ENCODE measurements around the gene FEZF2.

FEZF2 gene

DNA sequence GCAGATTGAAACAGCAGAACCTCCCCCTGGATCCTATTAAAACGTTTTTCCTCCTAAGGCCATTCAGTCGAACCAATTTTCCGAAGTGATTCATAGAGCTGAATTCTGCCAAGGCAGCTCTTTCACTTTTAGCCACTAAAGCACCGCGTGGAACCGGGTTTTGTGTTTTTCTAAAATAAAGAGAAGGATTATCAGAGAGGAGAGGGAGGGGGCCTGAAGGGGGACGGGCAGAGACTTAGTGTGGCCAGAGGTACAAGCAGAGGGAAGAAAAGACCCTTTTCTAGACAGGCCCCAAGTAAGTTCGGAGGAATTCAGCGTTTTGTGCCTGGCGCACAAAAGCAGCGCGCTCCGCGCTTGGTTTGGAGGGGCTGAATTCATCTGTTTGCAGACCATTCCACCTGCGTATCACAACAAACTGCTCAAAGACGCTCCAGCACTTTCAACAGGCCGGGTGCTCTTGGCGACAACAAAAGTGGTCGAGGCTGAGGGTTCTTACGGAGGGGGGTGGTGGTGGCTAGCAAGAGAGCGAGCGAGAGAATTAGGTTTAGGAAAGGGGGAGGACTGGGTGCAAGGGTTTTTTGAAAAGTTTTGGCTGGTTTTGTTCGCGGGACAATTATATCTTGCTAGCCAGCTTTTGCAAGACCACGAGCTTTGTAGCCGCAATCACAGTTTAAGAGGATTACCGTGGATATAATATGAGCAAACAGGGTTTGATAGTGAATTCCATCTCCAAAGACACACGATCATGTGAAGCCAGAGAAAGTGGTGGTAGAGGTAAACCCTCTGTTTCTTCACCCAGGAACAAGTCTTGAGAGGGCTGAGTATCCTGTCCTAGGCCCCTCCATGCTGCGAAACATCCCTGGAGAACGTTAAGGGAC is 1.2 kb upstream of the FEZF2 start:
- no peak overlapping the region for H3K9ac ChIP-seq (ENCODE audit: low read length in 5 of 5)
- H3K4me3 ChIP-seq (ENCODE audit: low read depth in 1 of 5, low read length in 5 of 5) = peak overlapping the region in 2 of 5 donors; percentile 13 to 51
- no peaks in the 10 kb centered on the region for H3K9me3 ChIP-seq (ENCODE audit: control insufficient read depth in 5 of 5, low read length in 5 of 5)
- H3K27me3 ChIP-seq (ENCODE audit: control insufficient read depth in 5 of 5, insufficient read depth in 4 of 5, low read length in 5 of 5) = peaks cover 68 to 93% (median 82%) of the 10 kb centered on the region in 5 donors
- H3K27ac ChIP-seq (ENCODE audit: low read depth, low read length) = no peak overlapping the region
- H3K4me1 ChIP-seq (ENCODE audit: control insufficient read depth in 5 of 5, insufficient read depth in 5 of 5, low read length in 5 of 5) = peaks cover 0 to 25% (median 13%) of the 10 kb centered on the region in 5 donors
- no peaks in the 10 kb centered on the region for H3K36me3 ChIP-seq (ENCODE audit: control insufficient read depth in 5 of 5, insufficient read depth in 5 of 5, low read length in 5 of 5)

DNA sequence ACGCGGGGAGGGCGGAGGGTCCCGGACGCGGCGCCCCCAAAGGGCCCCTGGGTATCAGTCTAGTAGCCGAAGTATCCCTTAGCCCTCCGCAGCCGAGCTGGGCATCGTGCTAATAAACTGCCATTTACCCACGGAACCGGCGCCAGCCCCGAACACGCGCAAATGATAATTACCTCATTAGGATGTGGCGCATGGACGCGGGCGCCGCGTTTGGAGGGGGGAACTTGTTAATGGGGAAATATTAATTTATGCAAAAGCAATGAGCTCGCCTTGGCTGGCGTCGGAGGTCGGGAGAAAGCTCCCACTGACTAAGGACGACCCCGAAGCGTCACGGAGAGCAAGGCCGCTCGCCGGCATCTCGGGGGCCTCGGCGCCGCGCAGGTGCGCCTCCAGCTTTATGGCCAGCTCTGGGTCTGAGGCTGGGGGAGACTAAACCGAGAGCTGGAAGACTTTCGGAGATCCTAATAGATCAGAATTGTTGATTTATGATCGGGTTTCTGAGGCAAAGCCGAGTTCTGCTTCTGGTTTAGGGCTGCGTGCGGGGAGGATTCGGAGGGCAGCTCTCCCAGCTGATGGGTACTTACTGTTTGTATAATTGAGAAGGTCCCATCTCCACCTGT is 474 bp upstream of the FEZF2 start:
- Histone ChIP-seq H3K4me3 (ENCODE audit: low read depth in 1 of 5, low read length in 5 of 5) (peak overlapping the region in 2 of 5 donors; percentile 13 to 51), H3K27me3 (ENCODE audit: control insufficient read depth in 5 of 5, insufficient read depth in 4 of 5, low read length in 5 of 5) (peaks cover 65 to 93% (median 82%) of the 10 kb centered on the region in 5 donors), H3K36me3 (ENCODE audit: control insufficient read depth in 5 of 5, insufficient read depth in 5 of 5, low read length in 5 of 5) (no peaks in the 10 kb centered on the region), H3K4me1 (ENCODE audit: control insufficient read depth in 5 of 5, insufficient read depth in 5 of 5, low read length in 5 of 5) (peaks cover 0 to 31% (median 20%) of the 10 kb centered on the region in 5 donors), H3K9ac (ENCODE audit: low read length in 5 of 5) (no peak overlapping the region), H3K9me3 (ENCODE audit: control insufficient read depth in 5 of 5, low read length in 5 of 5) (no peaks in the 10 kb centered on the region), H3K27ac (ENCODE audit: low read depth, low read length) (no peak overlapping the region)

DNA sequence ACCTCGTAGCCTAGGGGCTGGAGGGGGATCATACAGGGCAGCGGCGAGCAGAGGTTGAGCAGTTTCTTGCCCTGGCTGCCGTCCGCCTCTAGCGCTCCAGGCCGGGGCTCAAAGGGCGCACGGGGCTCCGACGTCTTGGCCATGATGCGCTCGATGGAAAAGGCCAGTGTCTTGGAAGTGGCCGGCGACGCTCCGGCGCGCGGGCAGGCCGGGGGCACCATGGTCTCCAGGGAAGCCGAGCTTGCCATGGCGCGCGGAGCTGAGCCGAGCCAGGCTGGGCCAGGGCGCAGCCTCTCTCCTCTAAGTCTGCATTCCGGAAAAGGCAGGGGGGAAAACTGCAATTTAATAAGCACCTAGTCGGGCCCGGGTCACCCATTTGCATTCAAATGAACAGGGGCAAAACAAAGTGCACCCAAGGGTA is 719 bp downstream of the FEZF2 start:
- Histone ChIP-seq H3K9me3 (ENCODE audit: control insufficient read depth in 5 of 5, low read length in 5 of 5) (no peaks in the 10 kb centered on the region), H3K4me3 (ENCODE audit: low read depth in 1 of 5, low read length in 5 of 5) (peak overlapping the region in 1 of 5 donors; percentile 28), H3K9ac (ENCODE audit: low read length in 5 of 5) (no peak overlapping the region), H3K36me3 (ENCODE audit: control insufficient read depth in 5 of 5, insufficient read depth in 5 of 5, low read length in 5 of 5) (no peaks in the 10 kb centered on the region), H3K4me1 (ENCODE audit: control insufficient read depth in 5 of 5, insufficient read depth in 5 of 5, low read length in 5 of 5) (peaks cover 0 to 41% (median 27%) of the 10 kb centered on the region in 5 donors), H3K27ac (ENCODE audit: low read depth, low read length) (no peak overlapping the region), H3K27me3 (ENCODE audit: control insufficient read depth in 5 of 5, insufficient read depth in 4 of 5, low read length in 5 of 5) (peaks cover 61 to 92% (median 83%) of the 10 kb centered on the region in 5 donors)

DNA sequence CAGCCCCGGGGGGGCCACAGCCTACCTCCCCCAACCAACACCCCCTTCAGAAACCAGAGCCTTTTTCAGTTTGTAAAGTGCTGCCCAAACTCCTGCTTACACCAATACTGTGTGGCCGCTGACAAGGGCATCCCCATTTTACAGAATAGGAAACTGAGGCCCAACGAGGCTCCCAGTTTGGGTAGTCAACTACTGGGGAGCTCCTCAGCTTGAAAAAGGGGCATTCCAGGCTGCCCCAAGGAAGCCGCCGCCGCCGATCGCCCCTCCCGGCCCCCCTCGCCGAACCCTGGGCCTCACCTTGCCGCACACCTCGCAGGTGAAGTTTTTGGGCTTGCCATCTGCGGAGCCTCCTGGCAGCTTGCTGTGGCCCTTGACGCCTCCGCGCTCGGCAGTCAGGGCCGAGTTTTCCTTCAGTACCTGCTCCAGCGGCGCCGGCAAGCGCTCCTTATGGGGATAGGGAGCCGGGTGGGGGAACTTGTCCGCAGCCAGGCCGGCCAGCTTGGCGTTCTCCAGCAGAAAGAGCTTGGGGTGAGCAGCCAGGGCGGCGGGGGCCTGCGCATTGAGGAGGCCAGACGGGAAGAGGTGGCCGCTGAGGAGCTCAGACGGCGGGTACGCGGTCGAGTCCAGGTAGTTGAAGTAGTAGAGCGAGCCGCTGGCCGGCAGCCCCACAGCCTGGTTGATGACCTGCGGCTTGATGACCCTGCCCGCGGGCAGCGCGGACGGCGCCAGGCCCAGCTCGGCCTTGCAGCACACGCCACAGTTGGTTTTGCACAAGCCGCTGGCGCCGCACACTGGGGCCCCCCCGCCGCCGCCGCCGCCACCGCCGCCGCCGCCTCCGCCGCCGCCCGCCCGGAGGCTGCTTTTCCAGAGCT is 1.4 kb downstream of the FEZF2 start:
- H3K27ac ChIP-seq (ENCODE audit: low read depth, low read length) = no peak overlapping the region
- peaks cover 60 to 90% (median 81%) of the 10 kb centered on the region in 5 donors for H3K27me3 ChIP-seq (ENCODE audit: control insufficient read depth in 5 of 5, insufficient read depth in 4 of 5, low read length in 5 of 5)
- H3K36me3 ChIP-seq (ENCODE audit: control insufficient read depth in 5 of 5, insufficient read depth in 5 of 5, low read length in 5 of 5) = no peaks in the 10 kb centered on the region
- no peak overlapping the region for H3K9ac ChIP-seq (ENCODE audit: low read length in 5 of 5)
- no peak overlapping the region for H3K4me3 ChIP-seq (ENCODE audit: low read depth in 1 of 5, low read length in 5 of 5)
- no peaks in the 10 kb centered on the region for H3K9me3 ChIP-seq (ENCODE audit: control insufficient read depth in 5 of 5, low read length in 5 of 5)
- peaks cover 0 to 41% (median 27%) of the 10 kb centered on the region in 5 donors for H3K4me1 ChIP-seq (ENCODE audit: control insufficient read depth in 5 of 5, insufficient read depth in 5 of 5, low read length in 5 of 5)

DNA sequence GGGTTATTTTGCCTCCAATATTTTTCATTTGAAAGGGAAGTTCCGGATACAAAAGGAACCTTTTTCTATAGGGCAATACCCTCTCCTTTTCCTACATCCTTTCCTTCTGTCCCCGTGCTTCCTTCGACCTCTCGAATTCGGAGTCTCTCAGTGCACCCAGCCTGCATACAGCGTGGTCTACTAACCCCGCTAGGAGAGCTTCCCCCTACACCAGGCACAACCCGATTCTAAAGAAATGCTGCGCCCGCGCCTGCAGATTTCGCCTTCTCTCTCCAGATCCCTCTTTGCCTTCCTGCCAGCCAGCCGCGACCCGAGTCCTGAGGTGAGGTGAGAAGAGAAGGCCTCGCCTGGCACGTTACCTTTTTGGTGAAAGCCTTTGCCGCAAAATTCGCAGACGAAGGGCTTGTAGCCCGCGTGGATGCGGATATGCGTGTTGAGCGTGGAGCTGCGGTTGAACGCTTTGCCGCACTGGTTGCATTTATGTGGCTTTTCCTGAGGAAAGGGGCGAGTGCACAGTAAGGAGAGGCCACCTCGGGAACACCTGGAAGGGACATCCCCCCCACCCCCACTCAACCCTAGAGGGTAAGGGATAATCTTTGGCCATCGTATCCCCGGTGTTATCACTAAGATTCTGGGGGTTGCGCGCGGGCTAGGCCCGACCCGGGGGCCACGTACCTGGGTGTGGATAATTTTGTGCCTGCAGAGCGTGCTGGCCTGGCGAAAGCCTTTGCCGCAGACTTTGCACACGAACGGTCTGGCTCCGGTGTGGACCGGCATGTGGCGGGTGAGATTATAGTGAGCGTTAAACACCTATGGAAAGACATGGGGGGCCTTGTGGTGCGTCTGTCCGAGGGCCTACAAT is 2.3 kb downstream of the FEZF2 start:
- Histone ChIP-seq H3K4me3 (ENCODE audit: low read depth in 1 of 5, low read length in 5 of 5) (no peak overlapping the region), H3K27ac (ENCODE audit: low read depth, low read length) (no peak overlapping the region), H3K27me3 (ENCODE audit: control insufficient read depth in 5 of 5, insufficient read depth in 4 of 5, low read length in 5 of 5) (peaks cover 61 to 88% (median 80%) of the 10 kb centered on the region in 5 donors), H3K9me3 (ENCODE audit: control insufficient read depth in 5 of 5, low read length in 5 of 5) (no peaks in the 10 kb centered on the region), H3K36me3 (ENCODE audit: control insufficient read depth in 5 of 5, insufficient read depth in 5 of 5, low read length in 5 of 5) (no peaks in the 10 kb centered on the region), H3K9ac (ENCODE audit: low read length in 5 of 5) (no peak overlapping the region), H3K4me1 (ENCODE audit: control insufficient read depth in 5 of 5, insufficient read depth in 5 of 5, low read length in 5 of 5) (peaks cover 0 to 41% (median 27%) of the 10 kb centered on the region in 5 donors)

DNA sequence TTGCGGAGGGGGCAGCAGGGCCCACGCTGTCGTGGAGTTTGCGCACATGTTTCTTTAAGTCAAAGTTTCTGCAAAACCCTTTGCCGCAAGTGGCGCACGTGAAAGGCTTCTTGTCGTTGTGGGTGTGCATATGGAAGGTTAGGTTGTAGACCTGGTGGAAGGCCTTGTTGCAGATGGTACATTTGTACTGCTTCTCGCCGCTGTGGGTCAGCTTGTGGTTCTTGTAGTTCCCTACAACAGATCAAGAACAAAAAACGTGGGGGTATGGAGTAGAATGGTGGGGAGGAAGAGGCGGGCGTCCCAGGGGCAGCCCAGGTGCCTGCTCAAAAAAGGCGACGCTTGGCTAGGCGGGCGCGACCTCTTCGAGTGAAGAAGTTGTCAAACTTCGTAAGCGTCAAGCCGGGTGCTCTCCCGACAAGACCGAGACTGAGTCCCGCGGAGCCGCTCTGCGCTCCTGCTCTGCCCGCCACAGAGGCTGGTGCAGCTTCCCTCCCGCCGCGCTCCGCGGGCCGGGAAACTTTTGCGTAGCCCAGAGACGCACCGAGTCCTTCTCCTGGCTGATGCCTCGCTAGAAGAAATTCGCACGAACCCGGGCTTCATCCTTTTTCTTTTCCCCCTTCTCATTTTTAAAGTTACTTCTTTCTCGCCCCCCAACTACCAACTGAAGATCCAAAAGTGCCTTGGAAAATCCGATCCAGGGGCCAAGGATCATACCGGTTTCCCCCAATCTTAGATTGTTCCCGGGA is 3.1 kb downstream of the FEZF2 start:
- H3K27me3 ChIP-seq (ENCODE audit: control insufficient read depth in 5 of 5, insufficient read depth in 4 of 5, low read length in 5 of 5) = peaks cover 60 to 84% (median 76%) of the 10 kb centered on the region in 5 donors
- H3K36me3 ChIP-seq (ENCODE audit: control insufficient read depth in 5 of 5, insufficient read depth in 5 of 5, low read length in 5 of 5) = no peaks in the 10 kb centered on the region
- H3K27ac ChIP-seq (ENCODE audit: low read depth, low read length) = no peak overlapping the region
- H3K4me3 ChIP-seq (ENCODE audit: low read depth in 1 of 5, low read length in 5 of 5) = no peak overlapping the region
- H3K9me3 ChIP-seq (ENCODE audit: control insufficient read depth in 5 of 5, low read length in 5 of 5) = no peaks in the 10 kb centered on the region
- H3K4me1 ChIP-seq (ENCODE audit: control insufficient read depth in 5 of 5, insufficient read depth in 5 of 5, low read length in 5 of 5) = peaks cover 0 to 41% (median 27%) of the 10 kb centered on the region in 5 donors
- no peak overlapping the region for H3K9ac ChIP-seq (ENCODE audit: low read length in 5 of 5)

DNA sequence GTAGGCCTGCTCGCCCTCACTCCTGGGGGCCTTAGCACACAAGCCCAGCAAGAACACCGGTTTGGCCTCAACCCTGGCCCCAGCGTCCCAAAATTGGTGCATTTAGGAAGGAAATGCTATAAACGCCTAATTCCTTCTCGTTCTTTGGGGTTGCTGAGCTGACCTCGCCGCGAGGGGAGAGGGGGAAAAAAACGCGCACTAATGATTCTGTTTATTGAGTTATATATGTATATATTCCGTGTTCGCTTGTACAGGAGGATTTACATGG is 3.9 kb downstream of the FEZF2 start:
- H3K36me3 ChIP-seq (ENCODE audit: control insufficient read depth in 5 of 5, insufficient read depth in 5 of 5, low read length in 5 of 5) = no peaks in the 10 kb centered on the region
- H3K4me1 ChIP-seq (ENCODE audit: control insufficient read depth in 5 of 5, insufficient read depth in 5 of 5, low read length in 5 of 5) = peaks cover 0 to 36% (median 27%) of the 10 kb centered on the region in 5 donors
- H3K4me3 ChIP-seq (ENCODE audit: low read depth in 1 of 5, low read length in 5 of 5) = peak overlapping the region in 4 of 5 donors; percentile 27 to 56 (median 51)
- H3K9me3 ChIP-seq (ENCODE audit: control insufficient read depth in 5 of 5, low read length in 5 of 5) = no peaks in the 10 kb centered on the region
- H3K27me3 ChIP-seq (ENCODE audit: control insufficient read depth in 5 of 5, insufficient read depth in 4 of 5, low read length in 5 of 5) = peaks cover 52 to 77% (median 70%) of the 10 kb centered on the region in 5 donors
- no peak overlapping the region for H3K9ac ChIP-seq (ENCODE audit: low read length in 5 of 5)
- no peak overlapping the region for H3K27ac ChIP-seq (ENCODE audit: low read depth, low read length)

DNA sequence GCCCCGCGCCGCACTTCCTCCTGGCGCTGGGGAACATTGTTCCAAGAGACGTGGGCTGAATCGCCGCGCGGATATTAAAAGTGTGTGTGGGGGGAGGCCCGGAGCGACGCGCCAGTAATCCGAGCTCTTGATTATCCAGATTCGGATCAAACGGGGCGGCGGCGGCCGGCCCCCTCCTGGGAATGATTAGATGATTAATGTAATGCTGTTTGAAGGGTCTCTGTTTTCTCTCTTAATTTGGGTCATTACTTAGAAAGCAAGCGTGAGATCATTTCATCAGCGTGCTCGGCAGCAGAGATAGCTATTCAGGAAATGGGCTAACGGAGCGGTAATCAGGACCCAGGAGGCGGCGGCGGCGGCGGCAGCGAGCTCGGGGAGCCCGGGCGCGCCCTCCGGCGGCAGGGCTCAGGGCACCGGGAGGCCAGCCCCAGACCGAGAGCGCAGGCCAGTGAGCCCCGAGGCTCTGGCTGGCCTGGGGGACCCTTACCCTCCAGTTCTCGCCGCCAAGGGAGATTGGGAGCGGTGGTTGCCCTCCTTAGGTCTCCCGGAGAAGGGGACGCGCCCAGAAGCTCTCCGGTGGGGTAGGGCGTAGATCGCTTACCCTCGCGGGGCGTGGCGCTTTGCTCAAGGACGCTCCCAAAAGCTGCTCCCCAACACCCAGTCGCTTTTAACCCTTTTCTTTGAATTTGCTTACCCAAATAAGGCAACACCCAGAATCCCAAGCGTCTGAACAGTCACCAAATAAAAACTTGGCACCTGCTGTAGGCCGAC is 4.5 kb downstream of the FEZF2 start:
- Histone ChIP-seq H3K9me3 (ENCODE audit: control insufficient read depth in 5 of 5, low read length in 5 of 5) (no peaks in the 10 kb centered on the region), H3K4me3 (ENCODE audit: low read depth in 1 of 5, low read length in 5 of 5) (peak overlapping the region in 4 of 5 donors; percentile 27 to 56 (median 51)), H3K36me3 (ENCODE audit: control insufficient read depth in 5 of 5, insufficient read depth in 5 of 5, low read length in 5 of 5) (no peaks in the 10 kb centered on the region), H3K27ac (ENCODE audit: low read depth, low read length) (no peak overlapping the region), H3K27me3 (ENCODE audit: control insufficient read depth in 5 of 5, insufficient read depth in 4 of 5, low read length in 5 of 5) (peaks cover 47 to 72% (median 65%) of the 10 kb centered on the region in 5 donors), H3K9ac (ENCODE audit: low read length in 5 of 5) (peak overlapping the region in 1 of 5 donors; percentile 11), H3K4me1 (ENCODE audit: control insufficient read depth in 5 of 5, insufficient read depth in 5 of 5, low read length in 5 of 5) (peaks cover 0 to 31% (median 22%) of the 10 kb centered on the region in 5 donors)

Data from subcutaneous abdominal adipose tissue (tissue), 5 donors.